Measurements from ENCODE around the gene TERC.

The TERC gene

GRCh38 chr3:169764882-169765612, at the start of gene TERC:
Gene TERC, minus strand, starts transcription at chr3:169765060.
- DNase-seq = peak; percentile 88

- DNase-seq = peak; percentile 63
Observed at GRCh38 chr3:169813757-169814517, 49.1 kb upstream of the TERC start.

- DNase-seq = no peak
Observed at GRCh38 chr3:169813278-169813677, 48.4 kb upstream of the TERC start.

- DNase-seq = peak; percentile 73
Observed at GRCh38 chr3:169812332-169813235, 47.7 kb upstream of the TERC start, which contains the start of the genes LRRC34 and LRRIQ4. Gene LRRC34, minus strand, starts transcription at chr3:169812904. Its CDS starts 356 bp downstream, at chr3:169812548. Gene LRRIQ4, plus strand, starts transcription at chr3:169812870. Its CDS starts 9,052 bp downstream, at chr3:169821922.

GRCh38 chr3:169811631-169812331, 46.9 kb upstream of the TERC start:
- DNase-seq = no peak

GRCh38 chr3:169809230-169809795, 44.5 kb upstream of the TERC start:
- DNase-seq = no peak

- DNase-seq = no peak
Observed at GRCh38 chr3:169804681-169805080, 39.8 kb upstream of the TERC start.

GRCh38 chr3:169792359-169792758, 27.5 kb upstream of the TERC start:
- no peak for DNase-seq

GRCh38 chr3:169790687-169791429, 26.0 kb upstream of the TERC start:
- DNase-seq = no peak

GRCh38 chr3:169790219-169790618, 25.4 kb upstream of the TERC start:
- DNase-seq = no peak

GRCh38 chr3:169787791-169788190, 22.9 kb upstream of the TERC start:
- DNase-seq = no peak

- DNase-seq = no peak
Observed at GRCh38 chr3:169787120-169787519, 22.3 kb upstream of the TERC start.

GRCh38 chr3:169781209-169781855, 16.5 kb upstream of the TERC start:
- DNase-seq = no peak

GRCh38 chr3:169780742-169781141, 15.9 kb upstream of the TERC start:
- DNase-seq = no peak

- DNase-seq = no peak
Observed at GRCh38 chr3:169777822-169778221, 13.0 kb upstream of the TERC start.

GRCh38 chr3:169774186-169774585, 9.3 kb upstream of the TERC start:
- DNase-seq = no peak

GRCh38 chr3:169772897-169773816, 8.3 kb upstream of the TERC start, which contains the start of gene MYNN:
Gene MYNN, plus strand, starts transcription at chr3:169773396. Its CDS starts 900 bp downstream, at chr3:169774296.
- DNase-seq = peak; percentile 91

- DNase-seq = no peak
Observed at GRCh38 chr3:169772305-169772896, 7.5 kb upstream of the TERC start.
